T-helper 17 cell (primary cell): ENCODE results near the gene TMEM253. TPM values are rescaled to one million over a fixed set of nuclear protein-coding genes. Genes with fewer than 3 reads are reported as not detected.

Experiments
- ATAC-seq: fragments of 150-1000 bp; cut with Tn5 transposase; 2 replicates; pipeline ENCODE4 v1.10.0; 2021; ENCODE audit warnings: mild to moderate bottlenecking, moderate library complexity
- DNase-seq, 3 donors: peaks; one replicate each; pipeline versions ENCODE4 v3.0.0 to v3.0.0-alpha.2; 2020 to 2021
- H3K9me3 ChIP-seq: one replicate; pipeline ENCODE4 v1.7.0; 2013; ENCODE audit warnings: low read length, mild to moderate bottlenecking; ENCODE audit not compliant: control insufficient read depth, poor library complexity, severe bottlenecking
- H3K27ac Mint-ChIP-seq: one replicate; pipeline ENCODE4 v1.8.0; 2022; ENCODE audit warnings: mild to moderate bottlenecking, moderate library complexity, mixed read lengths
- H3K27me3 Mint-ChIP-seq: one replicate; pipeline ENCODE4 v1.8.0; 2022; ENCODE audit warnings: mixed read lengths
- H3K36me3 Mint-ChIP-seq: one replicate; pipeline ENCODE4 v1.8.0; 2022; ENCODE audit warnings: low read depth, mixed read lengths
- H3K4me1 Mint-ChIP-seq: one replicate; pipeline ENCODE4 v1.8.0; 2022; ENCODE audit warnings: mild to moderate bottlenecking, mixed read lengths
- H3K4me3 Mint-ChIP-seq: one replicate; pipeline ENCODE4 v1.8.0; 2022; ENCODE audit warnings: mild to moderate bottlenecking, moderate library complexity, mixed read lengths
- total RNA-seq, 4 donors: library from RNA in 2 of 4; stranded (reverse) in 2 of 4; gene quantifications; one replicate each; pipeline ENCODE4 v1.2.3 and lab custom pipeline; 2022 to 2026

Gene TMEM253
- total RNA-seq, 2 donors from 2014 or later, result 1.3 TPM; not detected in 1

- ATAC-seq (no peak), DNase-seq (no peak)
- no peak overlapping the region for H3K27ac Mint-ChIP-seq
- H3K36me3 Mint-ChIP-seq, result peaks cover 2% of the 10 kb centered on the region
- no peaks in the 10 kb centered on the region for H3K4me1 Mint-ChIP-seq
- H3K4me3 Mint-ChIP-seq, result no peak overlapping the region
- peaks cover 7% of the 10 kb centered on the region for H3K27me3 Mint-ChIP-seq
- H3K9me3 ChIP-seq, result peaks cover under 1% of the 10 kb centered on the region
Observed at GRCh38 chr14:21149641-21150367, 48.9 kb downstream of the TMEM253 start.

Other genes starting within 250 kb of the TMEM253 start
- not detected for gene RNASE3, start 209.7 kb upstream of the TMEM253 start, total RNA-seq
- 1 to 10 TPM in 1 of 2 donors, not detected in 1; 1.2 TPM for gene RNASE2, start 145.6 kb upstream of the TMEM253 start, total RNA-seq
- 10 to 100 TPM; 76.6 to 91.2 TPM for gene METTL17, start 111.1 kb upstream of the TMEM253 start, total RNA-seq
- gene SLC39A2, start 101.8 kb upstream of the TMEM253 start, total RNA-seq, result not detected
- 10 to 100 TPM; 29.8 to 38.2 TPM for gene NDRG2, start 76.0 kb upstream of the TMEM253 start, total RNA-seq
- not detected for gene TPPP2, start 70.8 kb upstream of the TMEM253 start, total RNA-seq
- not detected for gene RNASE13, start 66.3 kb upstream of the TMEM253 start, total RNA-seq
- gene RNASE7, start 58.7 kb upstream of the TMEM253 start, total RNA-seq, result not detected
- gene RNASE8, start 43.2 kb upstream of the TMEM253 start, total RNA-seq, result not detected
- 10 to 100 TPM; 12.0 to 17.3 TPM for gene ARHGEF40, start 30.8 kb upstream of the TMEM253 start, total RNA-seq
- 10 to 100 TPM; 13.8 to 20.6 TPM for gene ZNF219, start 2.4 kb upstream of the TMEM253 start, total RNA-seq
- gene OR5AU1, start 55.0 kb downstream of the TMEM253 start, total RNA-seq, result not detected
- gene HNRNPC, start 168.4 kb downstream of the TMEM253 start, total RNA-seq, result 100 to 1,000 TPM; 576 to 580 TPM
- gene RPGRIP1, start 179.0 kb downstream of the TMEM253 start, total RNA-seq, result under 1 TPM in 1 of 2 donors, not detected in 1; 0.94 TPM